Stimulated activated CD8-positive, alpha-beta memory T cell treated with anti-CD3 and anti-CD28 coated beads, Interleukin-4, amount 100 ng/mL, for 24 hours (primary cell): Measurements from ENCODE around the gene HOXA5.
A peak's percentile ranks its signal among the peaks of the same experiment; 100 is the strongest.

Experiments used
- DNase-seq: peaks from one replicate; pipeline ENCODE4 v3.0.0-alpha.2; 2020; ENCODE audit warnings: low read depth

Gene HOXA5

GRCh38 chr7:27132978-27133377 lies 10.5 kb downstream of the HOXA5 start:
- DNase-seq = no peak

GRCh38 chr7:27132214-27132613 lies 11.3 kb downstream of the HOXA5 start:
- DNase-seq = no peak

- no peak for DNase-seq
Measured at GRCh38 chr7:27131390-27131819, 12.1 kb downstream of the HOXA5 start.

- DNase-seq = peak; percentile 69
Measured at GRCh38 chr7:27130540-27131389, 12.7 kb downstream of the HOXA5 start, which contains the start of gene HOXA4. Gene HOXA4, minus strand, starts transcription at chr7:27130757. Its CDS starts 24 bp downstream, at chr7:27130733.

- DNase-seq = no peak
Measured at GRCh38 chr7:27129729-27130539, 13.5 kb downstream of the HOXA5 start.

- no peak for DNase-seq
Measured at GRCh38 chr7:27128776-27129728, 14.4 kb downstream of the HOXA5 start.

- DNase-seq = no peak
Measured at GRCh38 chr7:27128034-27128433, 15.4 kb downstream of the HOXA5 start.

- DNase-seq = no peak
Measured at GRCh38 chr7:27126596-27127327, 16.7 kb downstream of the HOXA5 start.

DNA sequence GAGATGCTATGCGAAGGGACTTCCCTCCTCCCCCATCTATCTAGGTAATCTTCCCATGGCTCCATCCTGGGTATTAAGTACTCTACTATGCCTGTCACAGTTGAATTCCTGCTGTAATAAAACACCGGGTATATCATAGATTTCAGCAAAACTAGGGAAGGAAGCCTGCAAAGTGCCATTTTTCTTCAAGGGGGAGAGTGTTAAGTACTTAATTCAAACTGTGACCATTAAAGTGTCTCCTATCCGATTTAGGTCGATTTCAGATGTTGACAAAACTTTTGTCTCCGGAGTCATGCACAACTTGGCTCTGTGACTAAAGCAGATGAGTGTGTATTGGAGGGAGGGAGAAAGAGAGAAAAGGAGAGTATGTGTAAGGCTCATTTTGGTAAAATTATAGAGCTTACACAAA lies 17.5 kb downstream of the HOXA5 start:
- no peak for DNase-seq

DNA sequence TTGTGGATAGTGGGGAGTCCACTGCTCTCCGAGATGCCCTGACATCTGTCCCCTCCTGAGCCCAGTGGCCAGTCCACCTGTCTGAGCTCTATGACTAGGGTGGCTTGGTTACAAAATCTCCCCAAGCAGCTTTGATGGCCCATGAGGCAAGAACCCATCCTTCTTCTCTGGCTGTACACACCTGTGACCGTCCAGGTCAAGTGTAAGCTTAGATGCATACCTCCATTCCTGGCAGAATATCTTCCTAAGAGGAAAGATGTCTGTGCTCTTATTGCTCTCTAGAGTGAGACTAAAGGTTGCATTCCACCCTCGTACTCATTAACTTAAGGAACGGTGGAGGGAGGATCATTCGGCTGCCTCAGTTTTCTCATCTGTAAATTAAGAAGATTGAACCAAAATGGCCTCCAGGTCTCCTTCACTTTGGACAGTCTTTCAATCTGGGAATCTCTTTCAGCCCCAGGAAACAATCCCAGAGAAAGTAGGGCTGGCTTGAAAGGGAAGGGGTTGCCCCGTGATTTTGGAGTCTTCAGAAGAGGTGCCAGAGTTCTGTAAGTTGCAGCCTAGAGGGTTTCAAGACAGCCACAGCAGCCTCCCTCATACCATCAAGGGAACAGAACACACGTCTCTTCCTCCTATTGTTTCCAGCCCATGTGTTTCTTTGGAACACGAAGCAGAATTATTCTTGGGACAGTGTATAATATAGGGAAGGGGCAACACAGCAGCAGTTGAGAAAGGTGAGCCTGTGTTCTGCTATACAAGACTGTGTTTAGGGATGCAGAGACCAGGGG lies 18.4 kb downstream of the HOXA5 start:
- no peak for DNase-seq

DNA sequence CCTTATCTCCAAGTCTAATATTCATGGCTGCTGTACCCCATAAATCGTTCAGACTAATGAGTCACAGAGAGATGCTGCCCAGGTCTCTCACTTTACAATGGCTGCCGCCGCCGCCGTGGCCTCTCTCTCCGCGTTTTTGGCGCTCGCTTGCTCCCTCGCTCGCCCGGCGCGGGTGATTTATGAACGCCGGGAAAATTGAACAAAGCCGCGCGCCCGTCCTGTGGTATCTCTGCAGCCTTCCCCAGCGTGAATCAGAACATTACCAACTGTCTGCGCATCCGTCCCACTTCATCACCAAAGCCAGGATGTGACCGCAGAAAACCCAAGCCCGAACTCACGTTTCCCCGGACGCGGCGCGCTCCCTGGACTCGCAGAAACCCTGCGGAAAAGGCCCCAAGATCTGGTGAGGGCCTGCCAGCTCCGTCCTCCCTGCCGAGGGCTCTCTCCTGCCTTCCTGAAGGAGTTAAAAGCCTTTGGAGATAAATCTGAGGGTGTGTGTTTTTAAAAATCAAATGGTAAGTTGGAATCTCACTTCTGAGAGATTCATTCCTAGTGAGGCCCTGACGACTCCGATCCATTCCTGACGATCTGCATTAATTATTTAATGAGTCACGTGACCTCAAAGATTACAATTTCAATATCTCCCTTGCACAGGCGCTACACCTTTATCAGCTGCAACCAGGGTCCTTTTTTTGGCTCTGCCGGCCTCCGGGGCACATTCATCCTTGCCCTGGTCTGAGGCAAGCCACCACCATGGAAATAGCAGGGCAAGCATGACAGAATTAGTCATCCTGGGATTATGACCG lies 19.2 kb downstream of the HOXA5 start:
- DNase-seq = no peak

DNA sequence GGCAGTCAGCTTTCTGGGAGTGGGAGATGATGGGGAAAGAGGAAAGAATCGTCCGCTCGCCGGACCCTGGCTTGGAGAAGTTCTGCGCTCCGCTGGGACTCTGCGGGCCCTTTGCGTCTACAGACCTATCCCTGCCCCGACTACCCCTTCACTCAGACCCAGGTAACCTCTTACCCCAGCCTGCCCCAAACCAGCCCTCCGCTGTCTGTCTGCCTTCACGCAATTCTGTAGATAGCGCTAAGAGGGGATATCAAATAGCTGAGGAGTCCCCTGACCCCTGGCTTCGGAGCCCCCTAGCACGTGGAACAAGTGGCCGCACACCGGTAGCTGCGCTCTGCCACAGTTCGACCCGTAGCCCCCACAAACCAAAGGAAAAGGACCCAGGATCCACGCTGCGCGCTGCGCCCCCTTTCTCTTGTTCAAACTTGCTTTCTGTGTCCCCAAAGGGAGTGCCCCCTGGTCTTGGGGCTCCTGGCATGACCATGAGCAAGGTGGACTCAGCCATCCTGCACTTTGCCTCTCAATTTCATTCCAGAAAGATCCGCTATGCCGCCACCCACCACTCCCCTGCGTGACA lies 19.9 kb downstream of the HOXA5 start:
- DNase-seq = no peak

DNA sequence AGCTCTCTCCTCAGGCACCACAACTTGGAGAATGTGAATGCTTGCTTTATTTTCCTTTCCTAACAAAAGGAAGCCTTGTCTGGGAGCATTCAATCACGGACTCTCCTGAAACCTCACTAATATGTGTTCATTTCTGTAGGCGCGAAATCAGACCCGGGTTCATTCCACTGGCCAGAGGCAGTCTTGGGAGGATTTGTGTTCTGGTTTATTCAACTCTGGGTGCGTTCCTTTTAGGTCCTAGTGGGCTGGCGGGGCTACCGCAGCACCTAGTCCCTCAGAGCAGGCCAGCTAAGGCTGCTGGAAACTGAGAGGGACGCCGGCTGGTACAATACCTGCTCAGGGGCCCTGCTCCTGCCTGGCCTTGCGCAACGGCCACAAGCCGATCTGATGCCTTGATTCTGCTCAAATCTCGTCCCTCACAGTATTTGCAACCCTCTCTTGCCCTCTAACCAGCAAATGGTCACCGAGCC lies 20.4 kb downstream of the HOXA5 start:
- no peak for DNase-seq

GRCh38 chr7:27122077-27122910 lies 21.2 kb downstream of the HOXA5 start:
- no peak for DNase-seq

DNA sequence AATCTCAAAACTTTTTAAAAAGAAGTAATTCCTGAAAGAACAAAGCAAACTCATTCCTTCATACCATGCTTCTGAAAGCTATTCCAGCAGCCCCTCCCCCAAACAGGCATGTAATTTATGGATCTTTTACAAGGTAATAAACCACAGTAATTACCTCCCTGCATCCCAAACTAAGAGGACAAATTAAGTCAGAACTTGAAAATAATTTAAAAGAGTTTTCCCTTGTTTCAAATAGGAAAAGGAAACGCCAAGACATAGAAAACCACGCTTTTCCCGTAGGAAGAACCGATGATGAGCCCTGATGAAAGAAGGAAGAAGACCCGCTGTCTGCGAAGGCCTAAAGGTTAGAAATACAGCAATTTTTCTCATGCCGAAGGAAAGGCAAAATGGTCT lies 21.8 kb downstream of the HOXA5 start:
- no peak for DNase-seq

DNA sequence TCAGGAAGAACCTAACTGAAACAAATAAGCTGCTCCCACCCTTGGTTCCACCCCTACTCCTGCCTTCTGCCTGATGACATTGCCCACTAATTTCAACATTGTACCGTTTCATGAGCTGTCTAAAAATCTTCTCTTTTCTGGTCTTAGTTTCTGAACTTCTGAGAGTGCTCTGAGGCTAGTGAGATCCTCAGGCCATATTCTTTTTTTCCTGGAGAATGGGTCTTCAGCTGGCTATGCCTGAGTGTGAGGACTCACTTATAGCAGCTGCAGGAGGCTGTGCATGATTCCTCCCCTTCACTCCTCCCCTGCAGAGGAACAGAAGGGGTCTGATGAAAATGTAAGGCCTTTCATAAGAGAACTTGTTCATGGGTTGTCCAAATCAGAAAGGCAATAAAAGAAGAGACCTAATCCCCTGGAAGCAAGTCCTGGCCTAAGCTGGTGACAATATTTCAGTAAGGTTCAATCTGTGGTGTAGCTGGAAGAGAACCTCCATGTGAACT lies 24.0 kb downstream of the HOXA5 start:
- DNase-seq = no peak

- DNase-seq = no peak
Measured at GRCh38 chr7:27118580-27118979, 24.9 kb downstream of the HOXA5 start.
